ENCODE measurements around the gene MPZL1. TPM values are rescaled to one million over a fixed set of nuclear protein-coding genes. Genes with fewer than 3 reads are reported as not detected.
"Not testable (repeated sequence)": the region's sequence is repeated elsewhere in the genome, so short reads cannot be mapped to it uniquely, and the experiment has no call there.

Gene MPZL1
- polyA plus RNA-seq, 3 donors: 23.1 to 63.6 (median 61.8) TPM

DNA sequence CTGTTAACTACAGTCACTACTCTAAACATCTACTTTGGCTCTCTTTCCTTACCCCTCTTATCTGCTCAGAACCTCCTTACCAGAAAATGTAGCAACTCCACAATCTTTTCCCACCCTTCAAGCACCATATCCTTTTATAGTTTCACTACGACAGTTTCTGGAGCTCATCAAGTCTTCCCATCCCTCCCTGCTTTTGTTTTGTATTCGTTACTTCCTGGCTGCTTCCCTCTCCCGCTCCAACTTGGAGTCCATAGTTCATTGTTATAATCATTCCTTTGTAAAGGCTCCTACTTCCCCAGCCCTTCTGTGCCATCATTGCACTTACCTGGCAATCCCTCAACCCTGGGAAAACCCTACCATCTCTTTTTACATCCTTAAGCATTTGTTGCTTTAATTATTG is 18.0 kb downstream of the MPZL1 start:
- no peaks in the 10 kb centered on the region for H3K27me3 Mint-ChIP-seq (ENCODE audit: low read depth in 3 of 3)
- Histone ChIP-seq H4K20me1 (ENCODE audit: insufficient read depth, low read length) (peaks cover 46% of the 10 kb centered on the region), H3K4me1 (ENCODE audit: control insufficient read depth in 1 of 2, insufficient read depth in 2 of 2, low read length in 2 of 2) (no peaks in the 10 kb centered on the region), H3K79me2 (ENCODE audit: insufficient read depth, low read length) (peaks cover 21% of the 10 kb centered on the region), H3K9me3 (replicated peaks in 1 of 2; ENCODE audit: control insufficient read depth in 1 of 2, insufficient read depth in 1 of 2, low read length in 2 of 2) (peaks cover 0 to 6% of the 10 kb centered on the region in 2 donors), H2AFZ (ENCODE audit: insufficient read depth, low read depth, low read length, poor library complexity, severe bottlenecking) (no peak overlapping the region), H3K4me2 (replicated peaks; ENCODE audit: extremely low read depth, low read length, poor library complexity, severe bottlenecking) (no peak overlapping the region), H3K36me3 (replicated peaks in 1 of 2; ENCODE audit: control insufficient read depth in 1 of 2, insufficient read depth in 2 of 2, low read length in 2 of 2) (peaks cover 0 to 7% of the 10 kb centered on the region in 2 donors), H3K27me3 (ENCODE audit: control insufficient read depth in 2 of 2, insufficient read depth in 2 of 2, low read length in 2 of 2) (no peaks in the 10 kb centered on the region), H3K27ac (ENCODE audit: low read depth in 1 of 2, low read length in 2 of 2) (no peak overlapping the region), H3K9ac (ENCODE audit: insufficient read depth, low read length, poor library complexity, severe bottlenecking) (no peak overlapping the region), H3K4me3 (replicated peaks in 1 of 3; ENCODE audit: low read depth in 2 of 3, low read length in 3 of 3) (no peak overlapping the region)
- H3K9me3 Mint-ChIP-seq: peaks cover 2 to 8% (median 4%) of the 10 kb centered on the region in 7 donors
- no peak overlapping the region for H3K4me3 Mint-ChIP-seq
- H3K36me3 Mint-ChIP-seq: peaks cover 7 to 10% of the 10 kb centered on the region in 2 donors
- peaks cover 1% of the 10 kb centered on the region for H3K4me1 Mint-ChIP-seq
- 89% methylated on average over 3 of the region's 3 CpGs for WGBS (ENCODE audit: insufficient coverage)
- TF ChIP-seq CTCF (IDR thresholded peaks at IDR 0.05): no peak
- H3K27ac Mint-ChIP-seq: no peak overlapping the region
- intact Hi-C loops (cut with micrococcal nuclease): no loop called here
- no peak for DNase-seq

DNA sequence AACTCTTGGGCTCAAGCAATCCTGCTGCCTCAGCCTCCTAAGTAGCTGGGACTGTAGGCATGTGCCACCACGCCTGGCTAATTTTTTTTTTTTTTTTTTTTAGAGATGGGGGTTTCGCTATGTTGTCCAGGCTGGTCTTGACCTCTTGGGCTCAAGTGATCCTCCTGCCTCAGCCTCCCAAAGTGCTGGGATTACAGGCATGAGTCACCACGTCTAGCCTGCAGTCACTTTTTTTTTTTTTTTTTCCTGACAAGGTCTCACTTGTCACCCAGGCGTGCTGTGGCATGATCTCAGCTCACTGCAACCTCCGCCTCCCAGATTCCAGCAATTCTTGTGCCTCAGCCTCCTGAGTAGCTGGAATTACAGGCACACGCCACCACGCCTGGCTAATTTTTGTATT is 19.3 kb downstream of the MPZL1 start:
- H3K9ac ChIP-seq (ENCODE audit: insufficient read depth, low read length, poor library complexity, severe bottlenecking); H3K27me3 Mint-ChIP-seq (ENCODE audit: low read depth in 3 of 3); H3K4me1 ChIP-seq (ENCODE audit: control insufficient read depth in 1 of 2, insufficient read depth in 2 of 2, low read length in 2 of 2); H3K27ac Mint-ChIP-seq; H3K9me3 ChIP-seq (replicated peaks in 1 of 2; ENCODE audit: control insufficient read depth in 1 of 2, insufficient read depth in 1 of 2, low read length in 2 of 2); H3K4me3 Mint-ChIP-seq; H2AFZ ChIP-seq (ENCODE audit: insufficient read depth, low read depth, low read length, poor library complexity, severe bottlenecking); intact Hi-C loops (cut with micrococcal nuclease); H3K4me1 Mint-ChIP-seq; H3K4me2 ChIP-seq (replicated peaks; ENCODE audit: extremely low read depth, low read length, poor library complexity, severe bottlenecking); H3K36me3 ChIP-seq (replicated peaks in 1 of 2; ENCODE audit: control insufficient read depth in 1 of 2, insufficient read depth in 2 of 2, low read length in 2 of 2); H3K9me3 Mint-ChIP-seq; H3K4me3 ChIP-seq (replicated peaks in 1 of 3; ENCODE audit: low read depth in 2 of 3, low read length in 3 of 3); H3K27ac ChIP-seq (ENCODE audit: low read depth in 1 of 2, low read length in 2 of 2); DNase-seq; H3K27me3 ChIP-seq (ENCODE audit: control insufficient read depth in 2 of 2, insufficient read depth in 2 of 2, low read length in 2 of 2): not testable (repeated sequence)
- H4K20me1 ChIP-seq (ENCODE audit: insufficient read depth, low read length): peaks cover 45% of the 10 kb centered on the region
- H3K79me2 ChIP-seq (ENCODE audit: insufficient read depth, low read length): peaks cover 27% of the 10 kb centered on the region
- WGBS (ENCODE audit: insufficient coverage): no CpG with 5 or more reads among the region's 7 CpGs
- H3K36me3 Mint-ChIP-seq: peaks cover 8 to 10% of the 10 kb centered on the region in 2 donors

DNA sequence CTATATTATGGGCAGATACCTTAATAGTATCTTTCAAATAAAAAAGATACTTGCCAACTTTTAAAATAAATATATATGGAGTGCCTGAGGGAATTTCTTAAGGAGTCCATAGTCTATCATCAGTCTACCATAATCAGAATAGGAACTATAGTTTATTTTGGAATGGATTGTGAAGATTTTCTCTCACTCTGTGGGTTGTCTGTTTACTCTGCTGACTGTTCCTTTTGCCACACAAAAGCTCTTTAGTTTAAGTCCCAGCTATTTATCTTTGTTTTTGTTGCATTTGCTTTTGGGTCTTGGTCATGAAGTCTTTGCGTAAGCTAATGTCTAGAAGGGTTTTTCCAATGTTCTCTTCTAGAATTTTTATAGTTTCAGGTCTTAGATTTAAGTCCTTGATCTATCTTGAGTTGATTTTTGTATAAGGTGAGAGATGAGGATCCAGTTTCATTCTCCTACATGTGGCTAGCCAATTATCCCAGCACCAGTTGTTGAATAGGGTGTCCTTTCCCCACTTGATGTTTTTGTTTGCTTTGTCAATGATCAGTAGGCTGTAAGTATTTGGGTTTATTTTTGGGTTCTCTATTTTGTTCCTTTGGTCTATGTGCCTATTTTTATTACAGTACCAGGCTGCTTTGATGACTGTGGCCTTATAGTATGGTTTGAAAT is 20.7 kb downstream of the MPZL1 start:
- H3K36me3 ChIP-seq (replicated peaks in 1 of 2; ENCODE audit: control insufficient read depth in 1 of 2, insufficient read depth in 2 of 2, low read length in 2 of 2); H3K4me3 ChIP-seq (replicated peaks in 1 of 3; ENCODE audit: low read depth in 2 of 3, low read length in 3 of 3); H3K4me3 Mint-ChIP-seq; H3K4me2 ChIP-seq (replicated peaks; ENCODE audit: extremely low read depth, low read length, poor library complexity, severe bottlenecking); intact Hi-C loops (cut with micrococcal nuclease); H3K9me3 ChIP-seq (replicated peaks in 1 of 2; ENCODE audit: control insufficient read depth in 1 of 2, insufficient read depth in 1 of 2, low read length in 2 of 2); H3K9ac ChIP-seq (ENCODE audit: insufficient read depth, low read length, poor library complexity, severe bottlenecking); H3K27ac ChIP-seq (ENCODE audit: low read depth in 1 of 2, low read length in 2 of 2); H3K27me3 ChIP-seq (ENCODE audit: control insufficient read depth in 2 of 2, insufficient read depth in 2 of 2, low read length in 2 of 2); DNase-seq; H3K9me3 Mint-ChIP-seq; H3K4me1 ChIP-seq (ENCODE audit: control insufficient read depth in 1 of 2, insufficient read depth in 2 of 2, low read length in 2 of 2); H2AFZ ChIP-seq (ENCODE audit: insufficient read depth, low read depth, low read length, poor library complexity, severe bottlenecking); H3K27ac Mint-ChIP-seq; H3K27me3 Mint-ChIP-seq (ENCODE audit: low read depth in 3 of 3): not testable (repeated sequence)
- H3K4me1 Mint-ChIP-seq: peaks cover 13% of the 10 kb centered on the region
- WGBS (ENCODE audit: insufficient coverage): no CpG with 5 or more reads among the region's 1 CpG
- peaks cover 10 to 13% of the 10 kb centered on the region in 2 donors for H3K36me3 Mint-ChIP-seq
- Histone ChIP-seq H3K79me2 (ENCODE audit: insufficient read depth, low read length) (peaks cover 28% of the 10 kb centered on the region), H4K20me1 (ENCODE audit: insufficient read depth, low read length) (peaks cover 46% of the 10 kb centered on the region)
